ENCODE measurements around the gene TAS1R3. TPM values are rescaled to one million over a fixed set of nuclear protein-coding genes. Genes with fewer than 3 reads are reported as not detected.

Gene TAS1R3
- polyA plus RNA-seq, 1 donor from 2014 or later: 1.0 TPM

DNA sequence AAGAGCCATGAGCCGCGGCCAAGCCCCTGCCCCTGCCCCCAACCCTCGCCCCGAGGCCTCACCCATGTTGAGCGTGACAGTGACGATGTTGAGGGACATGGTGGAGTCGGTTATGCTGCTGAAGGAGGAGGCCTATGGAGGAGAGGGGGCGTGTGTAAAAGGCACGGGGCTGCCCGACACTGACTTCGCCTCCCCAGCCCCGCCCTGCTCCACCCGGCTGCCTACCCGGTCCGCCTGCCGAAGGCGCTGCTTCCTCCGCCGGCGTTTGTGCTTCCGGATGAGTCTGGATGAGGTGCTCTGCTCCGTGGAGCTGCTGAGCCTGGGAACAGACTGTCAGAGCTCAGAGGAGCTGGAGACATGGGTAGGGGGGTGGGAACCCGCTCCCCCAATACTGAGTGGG is 9.1 kb downstream of the TAS1R3 start:
- Histone ChIP-seq H3F3A (ENCODE audit: insufficient read depth, low read length, poor library complexity, severe bottlenecking) (no peaks in the 10 kb centered on the region), H3K4me3 (ENCODE audit: low read length) (no peak overlapping the region), H2AFZ (ENCODE audit: low read depth, low read length) (no peak overlapping the region), H3K79me2 (replicated peaks; ENCODE audit: insufficient read depth, low read length) (no peaks in the 10 kb centered on the region), H3K9me2 (ENCODE audit: insufficient read depth, low read length) (no peaks in the 10 kb centered on the region), H3K4me2 (ENCODE audit: low read length) (no peak overlapping the region), H3K36me3 (ENCODE audit: insufficient read depth, low read length) (no peaks in the 10 kb centered on the region), H3K9me3 (ENCODE audit: low read length) (no peaks in the 10 kb centered on the region), H4K20me1 (ENCODE audit: insufficient read depth) (no peaks in the 10 kb centered on the region), H3K27ac (ENCODE audit: low read length) (no peak overlapping the region), H3K27me3 (ENCODE audit: insufficient read depth, low read depth, low read length) (no peaks in the 10 kb centered on the region), H3K9ac (ENCODE audit: low read length) (no peak overlapping the region)
- TF ChIP-seq EZH2 (IDR thresholded peaks at IDR 0.05; ENCODE audit: borderline replicate concordance, insufficient read depth, low read length, poor library complexity, severe bottlenecking): no peak
- TF ChIP-seq TAF1 (IDR thresholded peaks at IDR 0.05; ENCODE audit: low read depth): no peak

DNA sequence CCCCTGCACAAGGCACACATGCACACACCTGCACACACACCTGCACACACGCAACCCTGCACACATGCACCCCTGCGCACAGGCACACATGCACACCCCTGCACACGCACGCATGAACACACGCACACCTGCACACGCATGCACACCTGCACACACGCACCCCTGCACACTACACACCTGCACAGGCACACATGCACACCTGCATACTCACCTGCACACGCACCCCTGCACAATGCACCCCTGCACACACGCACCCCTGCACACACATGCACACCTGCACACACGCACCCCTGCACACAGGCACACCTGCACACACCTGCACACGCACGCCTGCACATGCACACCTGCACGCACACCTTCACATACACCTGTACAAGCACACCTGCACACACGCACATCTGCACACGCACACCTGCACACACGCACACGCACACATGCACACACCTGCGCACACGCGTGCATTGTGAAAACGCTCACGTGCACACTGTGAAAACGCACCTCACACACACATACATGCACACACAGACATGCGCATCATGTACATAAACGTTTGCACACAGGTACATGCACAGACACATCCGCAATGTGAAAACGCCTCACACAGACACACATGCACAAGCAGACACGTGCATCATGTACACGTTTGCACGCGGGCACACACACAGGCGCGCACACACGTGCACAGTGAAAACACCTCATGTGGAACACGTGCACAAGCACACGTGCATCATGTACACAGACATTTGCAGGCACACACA is 9.9 kb downstream of the TAS1R3 start:
- Histone ChIP-seq H3K9me3 (ENCODE audit: low read length) (no peaks in the 10 kb centered on the region), H3K9ac (ENCODE audit: low read length) (no peak overlapping the region), H3K27ac (ENCODE audit: low read length) (no peak overlapping the region), H3F3A (ENCODE audit: insufficient read depth, low read length, poor library complexity, severe bottlenecking) (no peaks in the 10 kb centered on the region), H3K36me3 (ENCODE audit: insufficient read depth, low read length) (no peaks in the 10 kb centered on the region), H3K9me2 (ENCODE audit: insufficient read depth, low read length) (no peaks in the 10 kb centered on the region), H2AFZ (ENCODE audit: low read depth, low read length) (no peak overlapping the region), H3K4me2 (ENCODE audit: low read length) (no peak overlapping the region), H3K4me3 (ENCODE audit: low read length) (no peak overlapping the region), H4K20me1 (ENCODE audit: insufficient read depth) (peaks cover 4% of the 10 kb centered on the region), H3K79me2 (replicated peaks; ENCODE audit: insufficient read depth, low read length) (no peaks in the 10 kb centered on the region), H3K27me3 (ENCODE audit: insufficient read depth, low read depth, low read length) (no peaks in the 10 kb centered on the region)
- TF ChIP-seq TAF1 (IDR thresholded peaks at IDR 0.05; ENCODE audit: low read depth): no peak
- TF ChIP-seq EP300 (conservative IDR thresholded peaks at IDR 0.05; ENCODE audit: poor library complexity, severe bottlenecking): no peak
- TF ChIP-seq, protein P1, sequence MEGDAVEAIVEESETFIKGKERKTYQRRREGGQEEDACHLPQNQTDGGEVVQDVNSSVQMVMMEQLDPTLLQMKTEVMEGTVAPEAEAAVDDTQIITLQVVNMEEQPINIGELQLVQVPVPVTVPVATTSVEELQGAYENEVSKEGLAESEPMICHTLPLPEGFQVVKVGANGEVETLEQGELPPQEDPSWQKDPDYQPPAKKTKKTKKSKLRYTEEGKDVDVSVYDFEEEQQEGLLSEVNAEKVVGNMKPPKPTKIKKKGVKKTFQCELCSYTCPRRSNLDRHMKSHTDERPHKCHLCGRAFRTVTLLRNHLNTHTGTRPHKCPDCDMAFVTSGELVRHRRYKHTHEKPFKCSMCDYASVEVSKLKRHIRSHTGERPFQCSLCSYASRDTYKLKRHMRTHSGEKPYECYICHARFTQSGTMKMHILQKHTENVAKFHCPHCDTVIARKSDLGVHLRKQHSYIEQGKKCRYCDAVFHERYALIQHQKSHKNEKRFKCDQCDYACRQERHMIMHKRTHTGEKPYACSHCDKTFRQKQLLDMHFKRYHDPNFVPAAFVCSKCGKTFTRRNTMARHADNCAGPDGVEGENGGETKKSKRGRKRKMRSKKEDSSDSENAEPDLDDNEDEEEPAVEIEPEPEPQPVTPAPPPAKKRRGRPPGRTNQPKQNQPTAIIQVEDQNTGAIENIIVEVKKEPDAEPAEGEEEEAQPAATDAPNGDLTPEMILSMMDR (IDR thresholded peaks at IDR 0.05; ENCODE audit: poor library complexity, severe bottlenecking): no peak
- no peak for TF ChIP-seq EZH2 (IDR thresholded peaks at IDR 0.05; ENCODE audit: borderline replicate concordance, insufficient read depth, low read length, poor library complexity, severe bottlenecking)
- TF ChIP-seq RAD21 (conservative IDR thresholded peaks at IDR 0.05): no peak
- no peak for TF ChIP-seq MXI1 (conservative IDR thresholded peaks at IDR 0.05; ENCODE audit: poor library complexity, severe bottlenecking)
- no peak for TF ChIP-seq POLR2AphosphoS5 (IDR thresholded peaks at IDR 0.05)
- TF ChIP-seq, protein P2, sequence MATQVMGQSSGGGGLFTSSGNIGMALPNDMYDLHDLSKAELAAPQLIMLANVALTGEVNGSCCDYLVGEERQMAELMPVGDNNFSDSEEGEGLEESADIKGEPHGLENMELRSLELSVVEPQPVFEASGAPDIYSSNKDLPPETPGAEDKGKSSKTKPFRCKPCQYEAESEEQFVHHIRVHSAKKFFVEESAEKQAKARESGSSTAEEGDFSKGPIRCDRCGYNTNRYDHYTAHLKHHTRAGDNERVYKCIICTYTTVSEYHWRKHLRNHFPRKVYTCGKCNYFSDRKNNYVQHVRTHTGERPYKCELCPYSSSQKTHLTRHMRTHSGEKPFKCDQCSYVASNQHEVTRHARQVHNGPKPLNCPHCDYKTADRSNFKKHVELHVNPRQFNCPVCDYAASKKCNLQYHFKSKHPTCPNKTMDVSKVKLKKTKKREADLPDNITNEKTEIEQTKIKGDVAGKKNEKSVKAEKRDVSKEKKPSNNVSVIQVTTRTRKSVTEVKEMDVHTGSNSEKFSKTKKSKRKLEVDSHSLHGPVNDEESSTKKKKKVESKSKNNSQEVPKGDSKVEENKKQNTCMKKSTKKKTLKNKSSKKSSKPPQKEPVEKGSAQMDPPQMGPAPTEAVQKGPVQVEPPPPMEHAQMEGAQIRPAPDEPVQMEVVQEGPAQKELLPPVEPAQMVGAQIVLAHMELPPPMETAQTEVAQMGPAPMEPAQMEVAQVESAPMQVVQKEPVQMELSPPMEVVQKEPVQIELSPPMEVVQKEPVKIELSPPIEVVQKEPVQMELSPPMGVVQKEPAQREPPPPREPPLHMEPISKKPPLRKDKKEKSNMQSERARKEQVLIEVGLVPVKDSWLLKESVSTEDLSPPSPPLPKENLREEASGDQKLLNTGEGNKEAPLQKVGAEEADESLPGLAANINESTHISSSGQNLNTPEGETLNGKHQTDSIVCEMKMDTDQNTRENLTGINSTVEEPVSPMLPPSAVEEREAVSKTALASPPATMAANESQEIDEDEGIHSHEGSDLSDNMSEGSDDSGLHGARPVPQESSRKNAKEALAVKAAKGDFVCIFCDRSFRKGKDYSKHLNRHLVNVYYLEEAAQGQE (IDR thresholded peaks at IDR 0.05; ENCODE audit: borderline replicate concordance): no peak
- TF ChIP-seq SMC3 (conservative IDR thresholded peaks at IDR 0.05; ENCODE audit: poor library complexity): no peak

All from neural cell (in vitro differentiated cells).